Tibial artery (tissue), 4 donors: Measurements from ENCODE around the gene CAMK2G.

Experiments used
- DNase-seq, 2 donors: peaks; one replicate each; pipeline ENCODE4 v3.0.0-alpha.2; 2019
- H3K27ac ChIP-seq, 2 donors: fragments of 200-600 bp; sonication (generic) in 1 of 2; 1 replicate in 1 of 2; 2 replicates in 1 of 2; pipeline ENCODE4 v1.5.1; 2018 to 2019; ENCODE audit warnings: mild to moderate bottlenecking in 1 of 2
- H3K27me3 ChIP-seq, 2 donors: fragments of 200-600 bp; sonication (generic) in 1 of 2; one replicate each; pipeline versions ENCODE4 v1.5.1 to v1.6.0; 2016 to 2019
- H3K36me3 ChIP-seq, 3 donors: fragments of 200-600 bp; sonication (generic) in 2 of 3; one replicate each; pipeline ENCODE4 v1.5.1; 2016 to 2019; ENCODE audit warnings: mild to moderate bottlenecking in 2 of 3
- H3K4me1 ChIP-seq, 4 donors: fragments of 200-600 bp; sonication (generic) in 2 of 4; 1 replicate in 3 of 4; 2 replicates in 1 of 4; pipeline ENCODE4 v1.5.1; 2016 to 2019
- H3K4me3 ChIP-seq, 2 donors: fragments of 200-600 bp; sonication (generic) in 1 of 2; 1 replicate in 1 of 2; 2 replicates in 1 of 2; pipeline ENCODE4 v1.5.1; 2018 to 2019; ENCODE audit warnings: mild to moderate bottlenecking in 2 of 2
- H3K9me3 ChIP-seq, 3 donors: fragments of 200-600 bp; sonication (generic) in 1 of 3; one replicate each; pipeline ENCODE4 v1.5.1; 2016 to 2019
- CTCF ChIP-seq, 2 experiments: fragments of 200-600 bp in 1 of 2; fragments of 450-650 bp in 1 of 2; IDR thresholded peaks; one replicate each; pipeline ENCODE4 v1.5.1; 2017 to 2019; ENCODE audit warnings: antibody characterized with exemption in 2 of 2, mild to moderate bottlenecking in 1 of 2, moderate library complexity in 1 of 2
- intact Hi-C: fragments of 100-400 bp; cut with DNase I; formaldehyde crosslinking; loops from one replicate; pipeline ENCODE4 v1.15.0; 2023; ENCODE audit warnings: low total_unique reads

The CAMK2G gene

GRCh38 chr10:73888514-73888913 lies 14.2 kb upstream of the CAMK2G start:
- H3K9me3 ChIP-seq = no peaks in the 10 kb centered on the region
- peaks cover 9 to 47% (median 34%) of the 10 kb centered on the region in 4 donors for H3K4me1 ChIP-seq
- no peak overlapping the region for H3K4me3 ChIP-seq
- H3K27me3 ChIP-seq = no peaks in the 10 kb centered on the region
- DNase-seq = no peak
- intact Hi-C loops = loop anchor here (10.0 kb wide), 1 partner anchor 196 kb away; no protein-coding TSS in a partner anchor
- H3K36me3 ChIP-seq = no peaks in the 10 kb centered on the region
- H3K27ac ChIP-seq = peak overlapping the region; percentile 70 to 79
- TF ChIP-seq CTCF (IDR thresholded peaks at IDR 0.05) = no peak

GRCh38 chr10:73887294-73888039 lies 13.1 kb upstream of the CAMK2G start:
- peak; percentile 8 to 22 for TF ChIP-seq CTCF (IDR thresholded peaks at IDR 0.05)
- peak; percentile 83 to 94 for DNase-seq
- no peaks in the 10 kb centered on the region for H3K36me3 ChIP-seq
- intact Hi-C loops = loop anchor here (2.0 to 10.0 kb wide), 2 partner anchors 53 to 197 kb away; no protein-coding TSS in a partner anchor
- peak overlapping the region in 1 of 2 donors; percentile 3 for H3K4me3 ChIP-seq
- no peaks in the 10 kb centered on the region for H3K9me3 ChIP-seq
- no peaks in the 10 kb centered on the region for H3K27me3 ChIP-seq
- peak overlapping the region; percentile 70 to 79 for H3K27ac ChIP-seq
- H3K4me1 ChIP-seq = peaks cover 9 to 47% (median 34%) of the 10 kb centered on the region in 4 donors

- Histone ChIP-seq H3K4me3 (peak overlapping the region in 1 of 2 donors; percentile 3), H3K9me3 (no peaks in the 10 kb centered on the region)
- DNase-seq = no peak
Observed at GRCh38 chr10:73886661-73887293, 12.4 kb upstream of the CAMK2G start.

GRCh38 chr10:73886085-73886529 lies 11.8 kb upstream of the CAMK2G start:
- Histone ChIP-seq H3K4me3 (no peak overlapping the region), H3K27ac (peak overlapping the region; percentile 70 to 79), H3K4me1 (peaks cover 9 to 47% (median 34%) of the 10 kb centered on the region in 4 donors), H3K36me3 (no peaks in the 10 kb centered on the region), H3K27me3 (no peaks in the 10 kb centered on the region), H3K9me3 (no peaks in the 10 kb centered on the region)
- peak; percentile 72 to 85 for DNase-seq
- intact Hi-C loops = loop anchor here (2.0 to 10.0 kb wide), 2 partner anchors 55 to 199 kb away; no protein-coding TSS in a partner anchor
- peak; percentile 79 to 94 for TF ChIP-seq CTCF (IDR thresholded peaks at IDR 0.05)

More at GRCh38 chr10:73886661-73887293, 12.4 kb upstream of the CAMK2G start:
- TF ChIP-seq CTCF (IDR thresholded peaks at IDR 0.05) = no peak
- Histone ChIP-seq H3K27me3 (no peaks in the 10 kb centered on the region), H3K4me1 (peaks cover 9 to 47% (median 34%) of the 10 kb centered on the region in 4 donors), H3K27ac (peak overlapping the region; percentile 70 to 79), H3K36me3 (no peaks in the 10 kb centered on the region)
- intact Hi-C loops = loop anchor here (2.0 to 10.0 kb wide), 2 partner anchors 54 to 198 kb away; no protein-coding TSS in a partner anchor

GRCh38 chr10:73884017-73884416 lies 9.7 kb upstream of the CAMK2G start:
- H3K27me3 ChIP-seq = no peaks in the 10 kb centered on the region
- intact Hi-C loops = loop anchor here (10.0 kb wide), 1 partner anchor 201 kb away; no protein-coding TSS in a partner anchor
- DNase-seq = no peak
- H3K27ac ChIP-seq = no peak overlapping the region
- H3K9me3 ChIP-seq = no peaks in the 10 kb centered on the region
- no peak for TF ChIP-seq CTCF (IDR thresholded peaks at IDR 0.05)
- H3K4me3 ChIP-seq = no peak overlapping the region
- H3K4me1 ChIP-seq = peaks cover 9 to 36% (median 32%) of the 10 kb centered on the region in 4 donors
- no peaks in the 10 kb centered on the region for H3K36me3 ChIP-seq
